Smooth muscle cell (in vitro differentiated cells): ENCODE measurements around the gene STAMBP. TPM values are rescaled to one million over a fixed set of nuclear protein-coding genes. Genes with fewer than 3 reads are reported as not detected.

Source experiments
- DNase-seq: peaks from one replicate; lab custom pipeline; 2025; ENCODE audit not compliant: unreplicated experiment; lab: John Stamatoyannopoulos, UW
- H2AFZ ChIP-seq: fragments of 200-600 bp; sonication (generic); 2 replicates; pipeline ENCODE4 v1.6.0; 2016; ENCODE audit warnings: antibody characterized with exemption, low read depth, mild to moderate bottlenecking
- H3F3A ChIP-seq: fragments of 200-600 bp; sonication (generic); 2 replicates; pipeline ENCODE4 v1.6.0; 2017; ENCODE audit warnings: antibody characterized with exemption, low read depth
- H3K27ac ChIP-seq: fragments of 200-600 bp; sonication (generic); 2 replicates; pipeline ENCODE4 v1.5.1; 2016; ENCODE audit warnings: low read depth, mild to moderate bottlenecking
- H3K27me3 ChIP-seq: fragments of 200-600 bp; sonication (generic); 2 replicates; pipeline ENCODE4 v1.6.1; 2016; ENCODE audit warnings: low read depth, mild to moderate bottlenecking
- H3K36me3 ChIP-seq: fragments of 200-600 bp; sonication (generic); 2 replicates; pipeline ENCODE4 v1.5.1; 2016; ENCODE audit warnings: low read depth
- H3K4me1 ChIP-seq: fragments of 200-600 bp; sonication (generic); 2 replicates; pipeline ENCODE4 v1.5.1; 2016; ENCODE audit warnings: low read depth
- H3K4me2 ChIP-seq: fragments of 200-600 bp; sonication (generic); 2 replicates; pipeline ENCODE4 v1.6.0; 2016; ENCODE audit warnings: mild to moderate bottlenecking
- H3K4me3 ChIP-seq: fragments of 200-600 bp; sonication (generic); 2 replicates; pipeline ENCODE4 v1.5.1; 2016; ENCODE audit warnings: mild to moderate bottlenecking
- H3K79me2 ChIP-seq: fragments of 200-600 bp; sonication (generic); 2 replicates; pipeline ENCODE4 v1.6.0; 2016; ENCODE audit warnings: low read depth, mild to moderate bottlenecking
- H3K9ac ChIP-seq: fragments of 200-600 bp; sonication (generic); 2 replicates; pipeline ENCODE4 v1.6.0; 2016; ENCODE audit warnings: low read depth
- H3K9me3 ChIP-seq: fragments of 200-600 bp; sonication (generic); replicated peaks from 2 replicates; pipeline ENCODE4 v1.5.1; 2016; ENCODE audit warnings: low read depth
- H4K20me1 ChIP-seq: fragments of 200-600 bp; sonication (generic); 2 replicates; pipeline ENCODE4 v1.6.0; 2016; ENCODE audit warnings: low read depth
- CTCF ChIP-seq: fragments of 200-600 bp; sonication (generic); IDR thresholded peaks from 2 replicates; pipeline ENCODE4 v1.5.1; 2017; ENCODE audit warnings: borderline replicate concordance, mild to moderate bottlenecking, antibody characterized with exemption; ENCODE audit not compliant: insufficient read depth, poor library complexity, severe bottlenecking
- WGBS: methylation state at CpG from one replicate; pipeline ENCODE4 v1.1.7; 2016; ENCODE audit warnings: low lambda C conversion rate; 5-methylcytosine and 5-hydroxymethylcytosine counted together
- polyA plus RNA-seq: library from polyadenylated mRNA; unstranded; fragments of >200 nt; fragmentation: Nextera tagmentation; extraction: Ambion mirVana; gene quantifications from 2 replicates; pipeline ENCODE4 v1.2.1, GENCODE V29; 2016
- total RNA-seq: library from RNA; depleted of rRNA; stranded (reverse); fragments of >200 nt; gene quantifications from 2 replicates; pipeline ENCODE4 v1.2.3, GENCODE V29; 2014

The STAMBP gene
- total and polyA plus RNA-seq, 2 experiments from 2014 or later = 48.5 to 61.1 TPM

- 93% methylated on average over 1 of the region's 1 CpG for WGBS
- Histone ChIP-seq H4K20me1 (peaks cover 16% of the 10 kb centered on the region), H3K27ac (no peak overlapping the region), H3K79me2 (no peaks in the 10 kb centered on the region), H3F3A (no peaks in the 10 kb centered on the region), H3K36me3 (no peaks in the 10 kb centered on the region), H3K9me3 (no peaks in the 10 kb centered on the region), H3K4me3 (no peak overlapping the region), H3K4me2 (no peak overlapping the region), H2AFZ (no peak overlapping the region), H3K27me3 (no peaks in the 10 kb centered on the region), H3K4me1 (no peaks in the 10 kb centered on the region), H3K9ac (no peak overlapping the region)
- DNase-seq = no peak
- TF ChIP-seq CTCF = no peak
These were observed 76.2 kb downstream of the STAMBP start for GRCh38 chr2:73904952-73905351.

- DNase-seq = no peak
- no peak overlapping the region for H2AFZ ChIP-seq
- no peak overlapping the region for H3K4me3 ChIP-seq
- no peaks in the 10 kb centered on the region for H3K36me3 ChIP-seq
- no peaks in the 10 kb centered on the region for H3K27me3 ChIP-seq
- H3K4me2 ChIP-seq = no peak overlapping the region
- no peaks in the 10 kb centered on the region for H3F3A ChIP-seq
- 89% methylated on average over 5 of the region's 5 CpGs for WGBS
- peaks cover 5% of the 10 kb centered on the region for H4K20me1 ChIP-seq
- H3K27ac ChIP-seq = no peak overlapping the region
- no peak for TF ChIP-seq CTCF
- H3K9me3 ChIP-seq = no peaks in the 10 kb centered on the region
- H3K79me2 ChIP-seq = no peaks in the 10 kb centered on the region
- H3K9ac ChIP-seq = no peak overlapping the region
- H3K4me1 ChIP-seq = no peaks in the 10 kb centered on the region
These were observed 78.2 kb downstream of the STAMBP start for GRCh38 chr2:73906847-73907505.

- Histone ChIP-seq H4K20me1 (peaks cover 5% of the 10 kb centered on the region), H3K27me3 (no peaks in the 10 kb centered on the region), H3F3A (no peaks in the 10 kb centered on the region), H3K4me1 (no peaks in the 10 kb centered on the region), H3K27ac (no peak overlapping the region), H3K36me3 (no peaks in the 10 kb centered on the region), H2AFZ (no peak overlapping the region), H3K4me2 (no peak overlapping the region), H3K9me3 (no peaks in the 10 kb centered on the region), H3K9ac (no peak overlapping the region), H3K79me2 (no peaks in the 10 kb centered on the region), H3K4me3 (no peak overlapping the region)
- 75% methylated on average over 5 of the region's 5 CpGs for WGBS
- DNase-seq = no peak
- TF ChIP-seq CTCF = no peak
These were observed 79.2 kb downstream of the STAMBP start for GRCh38 chr2:73907840-73908452.
